Measurements from ENCODE around the gene ZNF236. TPM values are rescaled to one million over a fixed set of nuclear protein-coding genes. Genes with fewer than 3 reads are reported as not detected.

The ZNF236 gene
- total RNA-seq, 4 donors from 2014 or later, result 21.0 to 36.3 (median 31.8) TPM

DNA sequence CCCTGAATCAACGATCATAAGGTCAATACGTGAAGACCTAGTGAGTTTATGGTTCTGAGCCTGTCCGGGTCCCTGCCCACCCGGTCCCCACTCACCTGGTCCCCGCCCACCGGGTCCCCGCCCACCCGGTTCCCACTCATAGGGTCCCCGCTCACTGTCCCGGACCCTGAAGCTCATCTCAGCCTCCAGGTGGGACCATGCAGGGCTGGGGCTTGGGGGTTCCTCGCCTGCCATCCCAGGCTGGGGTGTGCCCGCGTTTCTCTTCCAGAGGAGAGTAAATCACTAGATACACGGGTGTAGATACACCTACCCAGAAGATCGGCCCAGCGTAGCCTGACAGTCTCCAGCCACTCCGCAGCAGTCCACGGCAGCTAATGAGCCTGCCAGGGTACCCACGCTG is 178.7 kb downstream of the ZNF236 start:
- H3K36me3 ChIP-seq, result no peaks in the 10 kb centered on the region
- H3K27ac ChIP-seq, result peak overlapping the region in 3 of 4 donors; percentile 48 to 94 (median 92)
- DNase-seq (ENCODE audit: low spot score in 2 of 2), result no peak
- 65 to 68% methylated on average over 18 of the region's 19 CpGs for WGBS, 2 donors
- H3K4me3 ChIP-seq, result peak overlapping the region in 2 of 4 donors; percentile 14 to 26
- H3K9me3 ChIP-seq, result no peaks in the 10 kb centered on the region
- H3K4me1 ChIP-seq, result peaks cover 0 to 61% (median 15%) of the 10 kb centered on the region in 4 donors
- TF ChIP-seq POLR2A (IDR thresholded peaks at IDR 0.05) (no peak), EP300 (IDR thresholded peaks at IDR 0.05) (no peak)
- H3K27me3 ChIP-seq, result no peaks in the 10 kb centered on the region

DNA sequence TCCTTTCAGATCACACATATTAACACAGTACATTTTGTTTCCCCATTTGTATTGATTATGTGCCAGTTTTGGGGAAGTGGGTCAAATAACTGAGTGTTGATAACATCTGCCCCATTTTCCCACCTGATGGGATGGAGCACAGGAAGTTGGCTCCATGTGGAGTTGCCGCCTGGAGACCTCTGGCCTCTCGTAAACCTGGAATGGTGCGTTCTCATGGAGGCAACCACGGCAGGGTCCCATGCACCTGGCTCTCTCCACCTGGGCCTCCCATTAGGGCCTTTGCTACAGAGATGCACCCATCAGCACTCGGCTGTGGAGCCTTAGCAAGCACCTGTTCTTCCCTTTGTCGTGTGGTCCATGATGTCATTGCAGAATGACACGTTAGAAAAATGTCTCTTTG is 179.6 kb downstream of the ZNF236 start:
- Histone ChIP-seq H3K4me3 (no peak overlapping the region), H3K4me1 (peaks cover 0 to 63% (median 16%) of the 10 kb centered on the region in 4 donors), H3K27ac (peak overlapping the region in 2 of 4 donors; percentile 92 to 94), H3K9me3 (no peaks in the 10 kb centered on the region), H3K27me3 (no peaks in the 10 kb centered on the region), H3K36me3 (no peaks in the 10 kb centered on the region)
- 61 to 73% methylated on average over 7 of the region's 7 CpGs for WGBS, 2 donors
- no peak for DNase-seq (ENCODE audit: low spot score in 2 of 2)
- TF ChIP-seq, protein P1, sequence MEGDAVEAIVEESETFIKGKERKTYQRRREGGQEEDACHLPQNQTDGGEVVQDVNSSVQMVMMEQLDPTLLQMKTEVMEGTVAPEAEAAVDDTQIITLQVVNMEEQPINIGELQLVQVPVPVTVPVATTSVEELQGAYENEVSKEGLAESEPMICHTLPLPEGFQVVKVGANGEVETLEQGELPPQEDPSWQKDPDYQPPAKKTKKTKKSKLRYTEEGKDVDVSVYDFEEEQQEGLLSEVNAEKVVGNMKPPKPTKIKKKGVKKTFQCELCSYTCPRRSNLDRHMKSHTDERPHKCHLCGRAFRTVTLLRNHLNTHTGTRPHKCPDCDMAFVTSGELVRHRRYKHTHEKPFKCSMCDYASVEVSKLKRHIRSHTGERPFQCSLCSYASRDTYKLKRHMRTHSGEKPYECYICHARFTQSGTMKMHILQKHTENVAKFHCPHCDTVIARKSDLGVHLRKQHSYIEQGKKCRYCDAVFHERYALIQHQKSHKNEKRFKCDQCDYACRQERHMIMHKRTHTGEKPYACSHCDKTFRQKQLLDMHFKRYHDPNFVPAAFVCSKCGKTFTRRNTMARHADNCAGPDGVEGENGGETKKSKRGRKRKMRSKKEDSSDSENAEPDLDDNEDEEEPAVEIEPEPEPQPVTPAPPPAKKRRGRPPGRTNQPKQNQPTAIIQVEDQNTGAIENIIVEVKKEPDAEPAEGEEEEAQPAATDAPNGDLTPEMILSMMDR (IDR thresholded peaks at IDR 0.05), result no peak
- no peak for TF ChIP-seq POLR2A (IDR thresholded peaks at IDR 0.05)
- TF ChIP-seq EP300 (IDR thresholded peaks at IDR 0.05), result no peak

DNA sequence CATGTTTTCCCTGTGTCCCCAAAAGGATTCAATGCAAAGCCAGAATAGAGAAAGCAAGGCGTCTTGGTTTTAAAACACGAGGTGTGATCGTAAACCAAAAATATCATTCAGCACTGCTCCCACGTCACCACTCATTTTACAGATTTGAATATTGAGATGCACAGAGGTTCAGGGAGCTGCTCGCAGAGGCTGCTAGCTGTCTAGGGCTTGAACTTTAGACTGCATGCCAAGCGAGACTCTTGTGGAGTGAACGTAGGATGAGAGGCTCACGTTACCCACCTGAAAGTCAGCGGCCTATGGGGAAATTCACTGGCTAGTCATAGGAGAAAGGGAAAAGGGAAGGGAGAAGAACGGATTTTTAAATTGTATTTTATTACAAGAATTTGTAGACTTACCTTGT is 180.1 kb downstream of the ZNF236 start:
- WGBS, 2 donors, result 72 to 73% methylated on average over 10 of the region's 10 CpGs
- no peak for TF ChIP-seq POLR2A (IDR thresholded peaks at IDR 0.05)
- TF ChIP-seq EP300 (IDR thresholded peaks at IDR 0.05), result no peak
- TF ChIP-seq, protein P1 (IDR thresholded peaks at IDR 0.05), result no peak
- H3K9me3 ChIP-seq, result no peaks in the 10 kb centered on the region
- peaks cover 0 to 64% (median 20%) of the 10 kb centered on the region in 4 donors for H3K4me1 ChIP-seq
- peak overlapping the region; percentile 20 to 94 (median 84) for H3K27ac ChIP-seq
- DNase-seq (ENCODE audit: low spot score in 2 of 2), result no peak
- H3K27me3 ChIP-seq, result no peaks in the 10 kb centered on the region
- no peak overlapping the region for H3K4me3 ChIP-seq
- no peaks in the 10 kb centered on the region for H3K36me3 ChIP-seq

DNA sequence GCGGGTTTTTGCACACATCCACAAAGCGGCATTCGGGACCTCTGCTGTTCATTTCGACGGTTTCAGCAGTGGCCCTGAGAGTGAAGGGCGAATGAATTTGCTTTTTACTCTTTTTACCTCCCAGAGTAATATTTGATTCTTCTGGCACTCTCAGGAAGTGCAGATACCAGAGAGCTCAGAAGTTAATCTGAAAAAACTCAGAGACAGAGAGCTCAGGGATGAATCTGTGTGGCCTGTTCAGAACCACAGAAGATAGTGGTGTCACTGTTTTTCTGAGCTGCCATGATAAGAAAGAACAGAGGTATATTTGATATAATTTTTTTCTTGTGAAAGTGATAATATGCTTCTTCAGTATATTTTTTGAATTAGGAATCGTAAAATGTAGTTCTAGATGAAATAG is 181.0 kb downstream of the ZNF236 start:
- TF ChIP-seq, protein P1 (IDR thresholded peaks at IDR 0.05), result no peak
- TF ChIP-seq POLR2A (IDR thresholded peaks at IDR 0.05) (no peak), EP300 (IDR thresholded peaks at IDR 0.05) (no peak)
- 84% methylated on average over 7 of the region's 7 CpGs for whole genome bisulfite sequencing, 2 donors

DNA sequence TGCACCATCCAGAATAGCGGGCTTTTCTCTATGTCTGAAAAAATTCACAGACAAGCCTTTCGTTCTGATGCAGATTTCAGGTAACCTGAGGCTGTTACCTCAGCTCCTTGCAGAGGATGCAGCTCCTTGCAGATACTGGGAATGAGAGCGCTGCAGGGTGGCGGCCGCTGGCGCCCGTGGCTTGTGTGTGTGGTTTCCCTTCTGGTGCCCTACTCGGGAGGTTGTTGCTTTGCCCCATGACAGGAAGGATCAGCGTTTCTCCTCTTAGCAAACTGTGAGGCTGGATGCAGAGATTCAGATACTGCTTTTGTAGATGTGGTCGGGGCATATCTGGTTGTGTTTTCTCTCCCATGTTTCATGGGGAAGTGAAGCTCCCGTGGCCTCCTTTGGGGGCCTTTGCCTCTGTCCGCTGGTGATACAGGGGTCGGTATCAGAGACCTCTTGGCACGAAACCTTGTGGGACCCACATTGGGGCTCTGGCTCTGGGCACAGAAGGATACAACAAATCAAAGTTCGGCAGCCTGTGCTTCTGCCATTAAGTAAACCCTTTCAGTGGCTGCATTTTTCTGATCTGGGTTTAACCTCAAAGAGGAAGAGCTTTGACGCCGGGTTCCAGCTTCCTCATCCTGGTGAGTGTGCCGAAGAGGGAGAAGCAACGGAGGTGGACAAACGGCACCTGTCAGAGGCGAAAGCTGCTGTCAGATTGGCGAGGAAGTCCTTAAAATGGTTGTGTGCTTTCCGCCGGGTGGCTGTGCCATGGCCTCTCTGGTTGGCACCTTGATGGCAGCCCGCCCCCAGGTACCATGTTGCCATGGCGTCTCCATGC is 182.4 kb downstream of the ZNF236 start:
- peaks cover 0 to 71% (median 27%) of the 10 kb centered on the region in 4 donors for H3K4me1 ChIP-seq
- H3K36me3 ChIP-seq, result peaks cover 0 to 11% (median 0%) of the 10 kb centered on the region in 3 donors
- no peaks in the 10 kb centered on the region for H3K9me3 ChIP-seq
- H3K27me3 ChIP-seq, result no peaks in the 10 kb centered on the region
- peak overlapping the region in 2 of 4 donors; percentile 1 to 51 for H3K4me3 ChIP-seq
- TF ChIP-seq EP300 (IDR thresholded peaks at IDR 0.05), result peak in 1 of 2 donors; percentile 35
- no peak for TF ChIP-seq POLR2A (IDR thresholded peaks at IDR 0.05)
- no peak for DNase-seq (ENCODE audit: low spot score in 2 of 2)
- H3K27ac ChIP-seq, result peak overlapping the region; percentile 71 to 94 (median 84)
- 70 to 72% methylated on average over 26 of the region's 26 CpGs for WGBS, 2 donors

More for the DNA sequence above, 181.0 kb downstream of the ZNF236 start:
- H3K4me1 ChIP-seq, result peaks cover 0 to 69% (median 25%) of the 10 kb centered on the region in 4 donors
- peak overlapping the region in 3 of 4 donors; percentile 77 to 94 (median 92) for H3K27ac ChIP-seq
- no peaks in the 10 kb centered on the region for H3K27me3 ChIP-seq
- H3K36me3 ChIP-seq, result no peaks in the 10 kb centered on the region
- no peak for DNase-seq (ENCODE audit: low spot score in 2 of 2)
- H3K4me3 ChIP-seq, result no peak overlapping the region
- no peaks in the 10 kb centered on the region for H3K9me3 ChIP-seq

DNA sequence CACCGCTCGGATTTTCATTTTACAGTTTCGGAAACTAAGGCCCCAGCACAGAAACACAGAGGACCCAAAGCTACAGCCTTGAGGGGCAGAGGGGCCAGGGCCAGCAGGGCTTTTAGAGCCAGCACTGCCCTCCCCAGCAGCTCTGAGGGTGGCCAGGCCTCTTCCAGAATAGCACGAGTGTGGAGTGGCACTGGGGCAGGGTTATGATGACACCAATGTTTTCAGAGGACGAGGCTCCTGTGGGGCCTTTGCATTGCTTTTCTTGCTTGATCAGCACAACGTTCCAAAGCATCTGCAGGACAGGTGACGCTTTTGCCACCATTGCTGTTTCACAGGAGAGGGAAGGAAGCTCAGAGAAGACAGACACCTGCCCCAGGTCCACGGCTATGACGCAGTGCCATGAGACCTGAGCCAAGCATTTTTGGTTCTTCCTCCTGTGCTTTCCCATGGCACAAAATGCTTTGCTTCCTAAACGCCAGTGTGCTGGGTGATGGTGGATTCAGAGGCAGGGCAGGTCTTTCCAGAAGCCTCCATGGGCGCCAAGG is 183.4 kb downstream of the ZNF236 start:
- Histone ChIP-seq H3K27me3 (no peaks in the 10 kb centered on the region), H3K4me3 (peak overlapping the region in 1 of 4 donors; percentile 51), H3K36me3 (peaks cover 0 to 12% (median 0%) of the 10 kb centered on the region in 3 donors), H3K9me3 (no peaks in the 10 kb centered on the region), H3K4me1 (peaks cover 0 to 66% (median 29%) of the 10 kb centered on the region in 4 donors), H3K27ac (peak overlapping the region; percentile 71 to 94 (median 84))
- 70 to 72% methylated on average over 8 to 11 of the region's 11 CpGs for WGBS, 2 donors
- TF ChIP-seq POLR2A (IDR thresholded peaks at IDR 0.05), result no peak
- DNase-seq (ENCODE audit: low spot score in 2 of 2), result no peak

All from tibial nerve (tissue), 4 donors.